CD4-positive, alpha-beta T cell treated with Interleukin-17A for 1 hour (primary cell): ENCODE measurements around the gene PKNOX2.
A peak's percentile ranks its signal among the peaks of the same experiment; 100 is the strongest.

Experiments
- DNase-seq: peaks from one replicate; pipeline ENCODE4 v3.0.0-alpha.2; 2020

The PKNOX2 gene

GRCh38 chr11:125390946-125391345 is 226.4 kb downstream of the PKNOX2 start:
- DNase-seq, result no peak

GRCh38 chr11:125393331-125393730 is 228.8 kb downstream of the PKNOX2 start:
- DNase-seq, result no peak

GRCh38 chr11:125394296-125394695 is 229.7 kb downstream of the PKNOX2 start:
- DNase-seq, result no peak

DNA sequence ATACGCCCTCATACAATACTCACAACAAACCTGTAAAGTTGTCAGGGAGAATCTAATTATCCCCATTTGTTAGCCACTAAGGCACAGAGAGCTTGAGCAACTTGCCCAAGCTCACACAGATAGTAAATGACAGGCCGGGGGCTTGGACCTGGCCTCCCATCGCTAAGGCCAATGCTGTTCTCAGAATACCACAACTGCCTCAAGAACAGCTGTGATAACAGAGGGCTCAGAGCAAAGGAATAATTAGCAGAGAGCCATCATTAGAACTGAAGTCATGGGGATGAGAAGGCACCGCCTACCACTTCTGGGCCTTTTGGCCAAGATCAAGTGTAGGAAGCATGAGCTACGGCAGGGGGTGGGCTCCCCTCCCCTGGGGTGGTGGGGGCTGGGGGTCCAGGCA is 232.9 kb downstream of the PKNOX2 start:
- DNase-seq, result no peak

GRCh38 chr11:125398475-125398874 is 233.9 kb downstream of the PKNOX2 start:
- no peak for DNase-seq

DNA sequence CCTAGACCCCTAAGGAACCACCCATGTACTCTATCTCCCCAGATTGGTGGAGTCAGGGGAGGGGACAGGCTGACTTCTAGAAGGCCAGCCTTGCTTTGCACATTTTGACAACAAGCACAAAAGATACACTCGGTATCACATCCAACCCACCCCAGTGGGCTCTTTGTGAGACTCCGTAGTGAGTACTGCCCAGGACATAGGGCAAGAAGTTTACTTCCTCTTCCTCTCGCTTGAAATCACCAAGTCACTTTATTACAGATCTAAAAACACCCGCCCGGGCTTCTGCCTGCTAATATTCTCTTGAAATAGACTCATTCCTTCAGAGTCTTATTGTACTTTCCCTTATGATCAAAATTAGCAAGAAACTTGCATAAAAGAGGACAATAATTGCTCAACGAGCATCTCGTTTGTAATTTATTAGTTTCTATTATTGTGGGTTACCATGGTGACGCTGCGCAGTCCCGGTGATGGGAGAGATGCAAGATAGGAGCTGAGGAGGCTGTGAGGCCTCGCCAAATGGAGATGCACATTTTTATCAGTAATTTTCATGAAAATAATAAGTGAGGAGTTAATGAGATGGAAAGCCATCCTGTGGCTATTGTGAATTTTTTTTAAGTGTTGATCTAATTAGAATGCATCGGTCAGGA is 234.6 kb downstream of the PKNOX2 start:
- no peak for DNase-seq

DNA sequence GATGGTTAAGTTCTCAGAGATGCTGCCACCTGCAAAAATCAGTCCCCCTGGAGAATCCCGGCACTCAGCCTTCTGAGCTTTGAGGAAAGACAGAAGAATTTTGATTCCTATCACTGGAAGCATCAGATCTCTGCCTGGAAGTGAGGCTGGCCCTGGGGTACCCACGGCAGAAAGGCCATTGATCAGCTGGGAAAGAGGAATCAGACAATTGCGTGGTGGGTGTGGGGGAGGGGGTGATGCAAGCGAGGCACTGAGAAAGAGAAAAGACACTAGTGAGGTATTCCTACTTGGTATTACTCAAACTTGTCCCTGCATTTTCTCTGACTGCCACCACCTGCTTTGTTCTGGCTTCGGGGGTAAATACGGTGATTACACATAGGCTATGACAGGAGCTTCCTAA is 235.4 kb downstream of the PKNOX2 start:
- no peak for DNase-seq

DNA sequence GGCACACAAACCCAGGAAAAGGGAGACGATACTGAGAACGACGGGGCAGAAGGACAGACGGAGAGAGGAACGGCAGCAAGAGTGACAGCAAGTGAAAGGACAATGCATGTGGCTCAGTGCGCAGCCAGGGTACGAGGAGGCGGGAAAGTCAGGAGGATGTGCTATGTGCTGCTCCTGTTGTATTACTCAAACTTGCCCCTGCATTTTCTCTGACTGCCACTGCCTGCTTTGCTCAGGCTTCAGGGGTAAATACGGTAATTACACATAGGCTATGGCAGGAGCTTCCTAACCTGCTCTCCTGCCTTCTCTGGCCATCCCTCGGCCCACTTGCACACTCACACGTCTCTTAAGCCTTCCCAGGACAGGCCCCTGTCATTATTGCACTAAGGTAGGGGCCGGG is 236.7 kb downstream of the PKNOX2 start:
- no peak for DNase-seq

- DNase-seq, result no peak
Measured at GRCh38 chr11:125401746-125402145, 237.2 kb downstream of the PKNOX2 start.

- DNase-seq, result no peak
Measured at GRCh38 chr11:125402435-125402834, 237.9 kb downstream of the PKNOX2 start.

DNA sequence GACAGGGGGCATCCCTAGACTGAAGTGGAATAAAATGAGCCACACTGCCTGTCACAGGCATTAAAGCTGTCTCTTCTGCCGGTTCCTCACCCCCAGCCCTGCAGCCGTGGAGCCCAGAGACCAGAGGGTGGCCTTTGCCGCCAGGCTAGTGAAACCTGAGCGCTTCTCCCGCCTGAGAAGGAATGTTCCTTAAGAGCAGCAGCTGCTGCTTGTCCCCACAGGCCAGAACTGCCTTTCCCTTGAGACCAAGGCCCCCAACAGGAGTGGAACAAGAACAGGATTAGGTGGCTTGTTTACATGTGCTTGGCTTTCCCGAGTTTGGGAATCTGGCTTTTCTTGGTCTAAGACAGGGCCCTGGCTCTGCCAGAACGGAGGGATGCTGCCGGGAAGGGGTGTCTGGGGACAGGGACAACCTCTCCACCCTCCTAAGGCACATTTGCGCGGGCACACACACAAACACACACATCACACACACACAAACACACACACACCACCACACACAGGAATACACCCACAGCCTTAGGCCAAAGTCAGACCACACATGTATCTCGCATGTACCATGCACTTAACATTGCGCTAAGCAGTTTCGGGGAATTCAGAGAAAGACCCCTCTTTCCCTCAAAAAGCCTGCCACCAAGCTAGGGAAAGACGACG is 239.7 kb downstream of the PKNOX2 start:
- no peak for DNase-seq

GRCh38 chr11:125404811-125405790 is 240.6 kb downstream of the PKNOX2 start:
- peak; percentile 58 for DNase-seq

DNA sequence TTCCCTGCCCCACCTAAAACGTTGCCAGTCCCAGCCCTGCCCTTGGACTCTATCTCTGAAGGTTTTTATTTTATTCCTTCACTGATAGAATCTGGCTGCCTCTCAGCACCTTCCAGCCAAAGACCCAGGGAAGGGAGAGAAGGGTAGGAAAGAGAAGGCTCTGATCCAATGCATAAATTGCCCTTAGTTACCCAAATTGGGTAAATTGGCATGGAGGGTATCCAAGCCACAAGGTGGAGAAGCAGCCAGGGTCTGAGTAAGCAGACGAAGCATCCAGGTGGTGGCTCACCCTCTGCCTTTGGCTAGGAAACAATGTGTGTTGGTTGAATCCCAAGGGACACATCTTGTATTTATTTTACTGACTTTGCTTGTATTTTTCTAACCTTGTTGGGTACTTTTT is 242.5 kb downstream of the PKNOX2 start:
- DNase-seq, result no peak

GRCh38 chr11:125408311-125408711 is 243.8 kb downstream of the PKNOX2 start:
- no peak for DNase-seq

- DNase-seq, result no peak
Measured at GRCh38 chr11:125410091-125410490, 245.5 kb downstream of the PKNOX2 start.

DNA sequence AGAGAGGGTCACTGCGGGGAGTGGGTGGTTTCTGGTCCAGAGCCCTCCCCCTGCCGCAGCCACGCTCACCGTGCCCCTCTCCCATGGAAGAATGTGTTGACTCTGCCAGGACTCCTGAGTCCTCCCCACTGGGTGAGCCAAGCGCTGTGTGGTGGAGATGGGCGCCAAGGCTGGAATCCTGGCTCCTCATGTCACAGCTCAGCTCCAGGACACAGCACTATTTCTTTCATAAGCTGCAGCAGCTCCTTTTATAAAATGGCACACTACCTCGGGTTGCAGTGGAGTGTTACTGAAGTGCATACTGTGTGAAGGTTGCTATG is 247.6 kb downstream of the PKNOX2 start:
- DNase-seq, result no peak

GRCh38 chr11:125412509-125412908 is 248.0 kb downstream of the PKNOX2 start:
- no peak for DNase-seq

DNA sequence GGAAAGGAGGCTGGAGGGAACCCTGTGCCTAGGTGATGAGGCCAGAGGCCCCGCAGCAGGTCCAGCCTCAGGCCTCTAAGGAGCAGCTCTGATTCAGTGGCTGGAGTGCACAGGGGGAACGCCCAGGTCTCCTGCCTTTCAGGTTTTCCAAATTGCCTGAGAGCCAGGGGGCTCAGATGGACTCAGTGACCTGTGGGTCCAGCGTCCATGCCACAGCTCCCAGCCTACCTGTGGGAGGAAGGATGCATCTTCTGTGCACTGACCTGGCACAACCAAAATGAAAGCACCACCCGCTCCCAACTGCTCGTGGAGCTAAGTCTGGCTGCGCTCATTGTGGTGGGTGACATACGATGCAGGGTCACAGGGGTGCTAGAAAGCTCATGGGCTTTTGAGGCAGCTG is 248.7 kb downstream of the PKNOX2 start:
- DNase-seq, result no peak

GRCh38 chr11:125414121-125414520 is 249.6 kb downstream of the PKNOX2 start:
- no peak for DNase-seq

- DNase-seq, result no peak
Measured at GRCh38 chr11:125416981-125417935, 252.7 kb downstream of the PKNOX2 start.

- DNase-seq, result no peak
Measured at GRCh38 chr11:125418396-125418795, 253.8 kb downstream of the PKNOX2 start.

DNA sequence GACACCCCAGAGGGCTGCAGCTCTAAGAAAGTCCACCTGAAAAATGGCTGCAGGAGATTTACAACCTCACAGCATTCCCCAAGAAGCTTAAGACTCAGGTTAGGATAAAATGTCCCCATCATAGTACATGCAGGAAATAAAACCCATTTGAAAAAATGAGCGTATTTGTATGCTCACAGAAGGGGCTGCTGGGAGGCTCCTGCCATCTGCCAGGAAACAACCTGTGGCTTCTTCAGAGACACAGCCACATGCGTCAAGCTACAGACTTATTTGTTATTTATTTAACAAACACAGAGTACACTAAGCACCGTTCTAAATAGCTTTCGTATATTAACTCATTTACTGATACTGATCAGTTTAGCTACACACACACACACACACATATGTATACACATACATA is 258.1 kb downstream of the PKNOX2 start:
- DNase-seq, result no peak
